SW480 (cell line): ENCODE data around the gene STXBP1.
A peak's percentile ranks its signal among the peaks of the same experiment; 100 is the strongest.

ENCODE experiments used
- DNase-seq: peaks from one replicate; pipeline ENCODE4 v3.0.0-alpha.2; 2016; ENCODE audit warnings: low spot score

STXBP1 gene

GRCh38 chr9:127693697-127694096 lies 81.6 kb downstream of the STXBP1 start:
- DNase-seq, result no peak

GRCh38 chr9:127694890-127695720 lies 83.0 kb downstream of the STXBP1 start:
- no peak for DNase-seq

- no peak for DNase-seq
Measured at GRCh38 chr9:127697575-127697974, 85.5 kb downstream of the STXBP1 start.

- no peak for DNase-seq
Measured at GRCh38 chr9:127698386-127698785, 86.3 kb downstream of the STXBP1 start.

- peak; percentile 96 for DNase-seq
Measured at GRCh38 chr9:127698985-127699670, 87.1 kb downstream of the STXBP1 start.

GRCh38 chr9:127700140-127700539 lies 88.1 kb downstream of the STXBP1 start:
- no peak for DNase-seq

GRCh38 chr9:127700594-127701255 lies 88.6 kb downstream of the STXBP1 start:
- no peak for DNase-seq

GRCh38 chr9:127703289-127703946 lies 91.3 kb downstream of the STXBP1 start:
- no peak for DNase-seq

- no peak for DNase-seq
Measured at GRCh38 chr9:127705577-127706379, 93.7 kb downstream of the STXBP1 start.

GRCh38 chr9:127706836-127707241 lies 94.8 kb downstream of the STXBP1 start, which contains the start of gene CFAP157:
Gene CFAP157, plus strand, starts transcription at chr9:127706988. Its CDS starts 44 bp downstream, at chr9:127707032.
- peak; percentile 21 for DNase-seq

- peak; percentile 51 for DNase-seq
Measured at GRCh38 chr9:127707766-127708165, 95.7 kb downstream of the STXBP1 start.

GRCh38 chr9:127708952-127709587 lies 97.0 kb downstream of the STXBP1 start:
- no peak for DNase-seq

GRCh38 chr9:127710204-127710783 lies 98.2 kb downstream of the STXBP1 start:
- DNase-seq, result no peak

- peak; percentile 73 for DNase-seq
Measured at GRCh38 chr9:127711226-127711701, 99.2 kb downstream of the STXBP1 start.

- no peak for DNase-seq
Measured at GRCh38 chr9:127711831-127712274, 99.8 kb downstream of the STXBP1 start.

- DNase-seq, result no peak
Measured at GRCh38 chr9:127712371-127712770, 100.3 kb downstream of the STXBP1 start.

GRCh38 chr9:127712867-127713266 lies 100.8 kb downstream of the STXBP1 start:
- no peak for DNase-seq

- no peak for DNase-seq
Measured at GRCh38 chr9:127714020-127714750, 102.1 kb downstream of the STXBP1 start.

- DNase-seq, result peak; percentile 28
Measured at GRCh38 chr9:127714951-127715469, 102.9 kb downstream of the STXBP1 start.
